PC-9 (cell line): Measurements from ENCODE around the gene PIK3R1. TPM values are rescaled to one million over a fixed set of nuclear protein-coding genes. Genes with fewer than 3 reads are reported as not detected.

ENCODE experiments used
- BruUV-seq: library from RNA; stranded (reverse); fragments of 400-500 nt; replicated peaks from 2 replicates; lab custom pipeline; 2021; lab: Mats Ljungman, UMichigan
- CTCF ChIA-PET: fragments of 300-600 bp; sonication (Branson Sonifier 250); formaldehyde crosslinking; loops from one replicate; lab custom pipeline; 2022; ENCODE audit warnings: antibody characterized with exemption; lab: Charles Lee
- POLR2A ChIA-PET: fragments of 300-600 bp; sonication (Branson Sonifier 250); formaldehyde crosslinking; loops from one replicate; lab custom pipeline; 2022; ENCODE audit warnings: antibody characterized with exemption; ENCODE audit not compliant: unreplicated experiment; lab: Charles Lee
- DNase-seq, 2 experiments: peaks; one replicate each; pipeline versions ENCODE4 v3.0.0 to v3.0.0-alpha.2; 2015 to 2022; ENCODE audit warnings: mixed read lengths in 1 of 2
- H2AFZ ChIP-seq: fragments of 200-600 bp; sonication (generic); 2 replicates; pipeline ENCODE4 v1.8.1; 2017; ENCODE audit warnings: antibody characterized with exemption
- H3F3A ChIP-seq: fragments of 200-600 bp; sonication (generic); 2 replicates; pipeline ENCODE4 v1.8.1; 2017; ENCODE audit warnings: antibody characterized with exemption, mild to moderate bottlenecking, low read depth; ENCODE audit not compliant: insufficient read depth
- H3K27ac ChIP-seq: fragments of 200-600 bp; sonication (generic); 2 replicates; pipeline ENCODE4 v1.6.1; 2016; ENCODE audit warnings: mixed run types
- H3K27me3 ChIP-seq: fragments of 200-600 bp; sonication (generic); 2 replicates; pipeline ENCODE4 v1.6.1; 2016; ENCODE audit warnings: low read depth, mixed run types; ENCODE audit not compliant: insufficient read depth
- H3K36me3 ChIP-seq: fragments of 200-600 bp; sonication (generic); 2 replicates; pipeline ENCODE4 v1.6.1; 2016; ENCODE audit warnings: low read depth, mixed run types
- H3K4me1 ChIP-seq: fragments of 200-600 bp; sonication (generic); replicated peaks from 2 replicates; pipeline ENCODE4 v1.6.1; 2016; ENCODE audit warnings: mixed run types; ENCODE audit not compliant: insufficient read depth
- H3K4me2 ChIP-seq: fragments of 200-600 bp; sonication (generic); 2 replicates; pipeline ENCODE4 v1.6.1; 2017; ENCODE audit warnings: mixed run types
- H3K4me3 ChIP-seq: fragments of 200-600 bp; sonication (generic); 2 replicates; pipeline ENCODE4 v1.6.1; 2016; ENCODE audit warnings: mixed run types
- H3K79me2 ChIP-seq: fragments of 200-600 bp; sonication (generic); 2 replicates; pipeline ENCODE4 v1.6.1; 2017; ENCODE audit warnings: low read depth, mixed run types
- H3K9me2 ChIP-seq: fragments of 200-600 bp; sonication (generic); 2 replicates; pipeline ENCODE4 v1.8.1; 2017; ENCODE audit warnings: mild to moderate bottlenecking; ENCODE audit not compliant: insufficient read depth
- H3K9me3 ChIP-seq: fragments of 200-600 bp; sonication (generic); 2 replicates; pipeline ENCODE4 v1.8.1; 2016; ENCODE audit warnings: low read depth; ENCODE audit not compliant: insufficient read depth
- H4K20me1 ChIP-seq: fragments of 200-600 bp; sonication (generic); 2 replicates; pipeline ENCODE4 v1.8.1; 2017; ENCODE audit not compliant: insufficient read depth
- EZH2 ChIP-seq: fragments of 200-600 bp; sonication (generic); IDR thresholded peaks from 2 replicates; pipeline ENCODE4 v1.8.0; 2017; ENCODE audit warnings: antibody characterized with exemption, low read depth
- intact Hi-C: fragments of 100-400 bp; cut with micrococcal nuclease; formaldehyde crosslinking; loops from one replicate; pipeline ENCODE4 v1.10.0; 2022; ENCODE audit not compliant: unreplicated experiment
- total RNA-seq: library from RNA; stranded (reverse); gene quantifications from 2 replicates; pipeline ENCODE4 v1.2.3, GENCODE V29; 2021
- TF ChIP-seq, protein P1 (sequence below): fragments of 200-600 bp; sonication (generic); conservative IDR thresholded peaks from 2 replicates; pipeline ENCODE4 v1.6.1; 2017; ENCODE audit warnings: mixed run types, antibody characterized with exemption, mild to moderate bottlenecking, moderate library complexity

Gene PIK3R1
- total RNA-seq, 1 experiment from 2014 or later = 15.9 TPM

GRCh38 chr5:68215898-68216244, 315 bp downstream of the PIK3R1 start:
- TF ChIP-seq, protein P1, sequence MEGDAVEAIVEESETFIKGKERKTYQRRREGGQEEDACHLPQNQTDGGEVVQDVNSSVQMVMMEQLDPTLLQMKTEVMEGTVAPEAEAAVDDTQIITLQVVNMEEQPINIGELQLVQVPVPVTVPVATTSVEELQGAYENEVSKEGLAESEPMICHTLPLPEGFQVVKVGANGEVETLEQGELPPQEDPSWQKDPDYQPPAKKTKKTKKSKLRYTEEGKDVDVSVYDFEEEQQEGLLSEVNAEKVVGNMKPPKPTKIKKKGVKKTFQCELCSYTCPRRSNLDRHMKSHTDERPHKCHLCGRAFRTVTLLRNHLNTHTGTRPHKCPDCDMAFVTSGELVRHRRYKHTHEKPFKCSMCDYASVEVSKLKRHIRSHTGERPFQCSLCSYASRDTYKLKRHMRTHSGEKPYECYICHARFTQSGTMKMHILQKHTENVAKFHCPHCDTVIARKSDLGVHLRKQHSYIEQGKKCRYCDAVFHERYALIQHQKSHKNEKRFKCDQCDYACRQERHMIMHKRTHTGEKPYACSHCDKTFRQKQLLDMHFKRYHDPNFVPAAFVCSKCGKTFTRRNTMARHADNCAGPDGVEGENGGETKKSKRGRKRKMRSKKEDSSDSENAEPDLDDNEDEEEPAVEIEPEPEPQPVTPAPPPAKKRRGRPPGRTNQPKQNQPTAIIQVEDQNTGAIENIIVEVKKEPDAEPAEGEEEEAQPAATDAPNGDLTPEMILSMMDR = no peak
- no peak for TF ChIP-seq EZH2
- Histone ChIP-seq H3K4me1 (peaks cover 22% of the 10 kb centered on the region), H3K9me2 (no peaks in the 10 kb centered on the region), H3K4me3 (peak overlapping the region; percentile 73), H3K4me2 (peak overlapping the region; percentile 81), H3K9me3 (no peaks in the 10 kb centered on the region; the same call in 1 of the 2 replicates), H3K79me2 (peaks cover 21% of the 10 kb centered on the region; the same call in 1 of the 2 replicates), H3F3A (peaks cover 8% of the 10 kb centered on the region; the same call in 1 of the 2 replicates), H2AFZ (peak overlapping the region; percentile 84), H3K36me3 (no peaks in the 10 kb centered on the region), H3K27ac (no peak overlapping the region), H4K20me1 (no peaks in the 10 kb centered on the region), H3K27me3 (no peaks in the 10 kb centered on the region)
- no TSS peak for BruUV-seq
- no peak for DNase-seq
- intact Hi-C loops = no loop called here
- CTCF ChIA-PET = interaction anchor here (0.6 to 1.6 kb wide), 2 partner anchors 8 to 37 kb away, joined by 3 to 7 read pairs; no protein-coding TSS in a partner anchor
- POLR2A ChIA-PET = interaction anchor here (0.5 to 0.6 kb wide), 5 partner anchors 13 to 335 kb away, joined by 3 to 11 read pairs (median 4); no protein-coding TSS in a partner anchor

DNA sequence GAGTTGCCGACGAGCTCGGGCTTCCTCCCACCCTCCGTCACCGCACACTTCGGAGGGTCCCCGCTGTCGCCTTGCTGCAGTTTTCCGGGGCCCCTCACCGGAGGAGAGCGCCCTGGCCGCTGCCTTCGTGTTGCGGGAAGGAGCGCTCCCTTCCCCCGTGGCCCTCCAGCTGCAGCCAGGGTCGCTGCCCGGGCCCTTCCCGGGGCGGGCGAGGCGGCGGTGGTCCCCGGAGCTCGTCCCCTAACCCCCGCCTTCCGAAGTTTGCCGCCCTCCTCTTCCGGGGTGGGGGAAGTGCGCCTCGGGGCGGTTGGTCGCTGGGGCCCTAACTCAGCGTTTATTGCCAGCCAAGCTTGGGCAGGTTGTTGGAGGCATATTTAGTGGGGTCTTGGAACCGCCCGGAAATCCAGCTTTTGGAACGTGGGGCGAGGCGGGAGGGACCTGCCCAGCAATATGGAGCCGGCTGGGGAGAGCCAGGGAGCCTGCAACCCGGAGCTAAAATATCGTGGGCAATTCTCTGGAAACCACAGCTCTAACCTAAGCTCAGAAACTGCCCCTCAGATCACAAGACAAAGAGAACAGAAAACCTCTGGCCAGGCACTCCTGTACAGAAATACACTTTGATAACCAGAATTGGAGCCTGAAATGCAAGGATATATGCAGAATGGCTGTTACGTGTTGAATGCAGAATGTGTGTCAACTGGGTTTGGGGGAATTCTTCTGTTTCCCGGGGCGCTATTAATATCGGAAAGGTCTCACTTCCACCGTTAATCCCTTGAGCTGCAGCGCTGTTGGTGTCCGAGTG, 890 bp downstream of the PIK3R1 start:
- H3K27ac ChIP-seq = no peak overlapping the region
- H3K9me3 ChIP-seq = no peaks in the 10 kb centered on the region; the same call in 1 of the 2 replicates
- intact Hi-C loops = no loop called here
- H3K36me3 ChIP-seq = no peaks in the 10 kb centered on the region
- peak overlapping the region; percentile 73 for H3K4me3 ChIP-seq
- H3F3A ChIP-seq = peaks cover 8% of the 10 kb centered on the region; the same call in 1 of the 2 replicates
- BruUV-seq = no TSS peak
- ChIA-PET CTCF (interaction anchor here (1.6 kb wide), 1 partner anchor 36 kb away, joined by 7 read pairs; no protein-coding TSS in a partner anchor), POLR2A (interaction anchor here (0.5 to 0.7 kb wide), 3 partner anchors 336 to 1238 kb away, joined by 3 to 6 read pairs (median 3); no protein-coding TSS in a partner anchor)
- H3K27me3 ChIP-seq = no peaks in the 10 kb centered on the region
- TF ChIP-seq, protein P1 = no peak
- TF ChIP-seq EZH2 = no peak
- no peaks in the 10 kb centered on the region for H4K20me1 ChIP-seq
- H3K9me2 ChIP-seq = no peaks in the 10 kb centered on the region
- peak overlapping the region; percentile 81 for H3K4me2 ChIP-seq
- H3K79me2 ChIP-seq = peaks cover 21% of the 10 kb centered on the region; the same call in 1 of the 2 replicates
- peak in 1 of 2 experiments; percentile 25 for DNase-seq
- H3K4me1 ChIP-seq = peaks cover 22% of the 10 kb centered on the region
- H2AFZ ChIP-seq = peak overlapping the region; percentile 84

DNA sequence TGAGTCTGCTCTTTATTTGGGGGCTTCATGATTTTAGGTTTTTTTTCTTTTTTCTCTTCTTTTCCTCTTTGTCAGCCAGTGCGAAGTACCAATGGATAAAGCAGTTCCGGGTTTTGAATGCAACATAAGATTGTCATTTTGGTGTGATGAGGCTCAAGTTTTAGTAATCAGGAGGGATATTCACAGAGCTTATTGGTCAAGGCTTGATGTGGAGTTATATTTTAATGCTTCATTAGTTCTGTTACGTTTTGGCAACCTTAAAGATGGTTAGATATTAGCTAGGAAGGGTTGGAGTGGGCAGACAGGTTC, 1.4 kb downstream of the PIK3R1 start:
- peaks cover 22% of the 10 kb centered on the region for H3K4me1 ChIP-seq
- H3K4me3 ChIP-seq = peak overlapping the region; percentile 73
- DNase-seq = no peak
- TF ChIP-seq EZH2 = no peak
- TF ChIP-seq, protein P1 = no peak
- H3K9me3 ChIP-seq = no peaks in the 10 kb centered on the region; the same call in 1 of the 2 replicates
- peaks cover 8% of the 10 kb centered on the region; the same call in 1 of the 2 replicates for H3F3A ChIP-seq
- peak overlapping the region; percentile 81 for H3K4me2 ChIP-seq
- BruUV-seq = TSS peak; percentile 27
- ChIA-PET CTCF (interaction anchor here (1.6 kb wide), 1 partner anchor 36 kb away, joined by 7 read pairs; no protein-coding TSS in a partner anchor), POLR2A (interaction anchor here (0.5 kb wide), 1 partner anchor 1238 kb away, joined by 6 read pairs; no protein-coding TSS in a partner anchor)
- no peaks in the 10 kb centered on the region for H3K36me3 ChIP-seq
- no peaks in the 10 kb centered on the region for H3K27me3 ChIP-seq
- peaks cover 21% of the 10 kb centered on the region; the same call in 1 of the 2 replicates for H3K79me2 ChIP-seq
- intact Hi-C loops = no loop called here
- H3K27ac ChIP-seq = no peak overlapping the region
- no peaks in the 10 kb centered on the region for H3K9me2 ChIP-seq
- H2AFZ ChIP-seq = peak overlapping the region; percentile 84
- no peaks in the 10 kb centered on the region for H4K20me1 ChIP-seq
